HG02943 (cell line): ENCODE data around the gene A2M.

Experiments
- ATAC-seq: cut with Tn5 transposase; IDR thresholded peaks from one replicate; pipeline ENCODE4 v1.9.1; 2021; ENCODE audit warnings: mild to moderate bottlenecking, low read depth, moderate library complexity; ENCODE audit not compliant: unreplicated experiment

A2M gene

DNA sequence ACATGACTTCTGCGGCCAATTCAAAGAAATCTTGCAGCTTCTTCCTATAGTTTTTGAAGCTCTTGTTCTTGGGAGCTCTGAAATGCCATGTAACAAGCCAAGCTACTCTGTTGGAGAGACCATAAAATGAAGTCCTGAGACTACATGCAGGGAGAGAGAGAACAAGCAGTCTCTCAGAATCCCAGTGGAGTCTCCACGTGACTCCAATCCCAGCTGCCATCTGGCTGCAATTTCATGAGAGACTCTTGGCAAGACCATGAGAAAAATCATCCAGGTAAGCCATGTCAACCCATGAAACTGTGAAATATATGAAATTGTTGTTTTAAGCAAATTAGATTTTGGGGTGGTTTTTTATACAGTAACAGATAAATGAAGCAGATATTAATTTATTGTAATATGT is 72.0 kb downstream of the A2M start:
- ATAC-seq: no peak

DNA sequence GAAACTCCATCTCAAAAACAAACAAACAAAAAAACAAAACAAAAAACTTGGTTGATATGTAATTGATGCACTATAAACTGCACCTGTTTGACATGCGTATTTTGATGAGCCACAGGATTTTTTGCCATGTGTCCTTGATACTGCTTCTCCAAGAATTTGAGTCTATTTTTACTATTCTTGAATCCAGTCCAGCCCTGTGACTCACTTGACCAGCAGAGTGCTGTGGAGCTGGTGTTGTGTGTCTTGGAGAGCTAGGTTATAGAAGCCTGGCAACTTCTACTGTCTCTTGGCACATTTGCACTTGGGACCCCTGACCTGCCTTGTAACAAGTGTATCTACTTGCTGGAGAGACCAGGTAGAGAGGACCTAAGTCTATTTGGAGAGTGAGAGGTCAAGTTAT is 74.4 kb downstream of the A2M start:
- no peak for ATAC-seq

DNA sequence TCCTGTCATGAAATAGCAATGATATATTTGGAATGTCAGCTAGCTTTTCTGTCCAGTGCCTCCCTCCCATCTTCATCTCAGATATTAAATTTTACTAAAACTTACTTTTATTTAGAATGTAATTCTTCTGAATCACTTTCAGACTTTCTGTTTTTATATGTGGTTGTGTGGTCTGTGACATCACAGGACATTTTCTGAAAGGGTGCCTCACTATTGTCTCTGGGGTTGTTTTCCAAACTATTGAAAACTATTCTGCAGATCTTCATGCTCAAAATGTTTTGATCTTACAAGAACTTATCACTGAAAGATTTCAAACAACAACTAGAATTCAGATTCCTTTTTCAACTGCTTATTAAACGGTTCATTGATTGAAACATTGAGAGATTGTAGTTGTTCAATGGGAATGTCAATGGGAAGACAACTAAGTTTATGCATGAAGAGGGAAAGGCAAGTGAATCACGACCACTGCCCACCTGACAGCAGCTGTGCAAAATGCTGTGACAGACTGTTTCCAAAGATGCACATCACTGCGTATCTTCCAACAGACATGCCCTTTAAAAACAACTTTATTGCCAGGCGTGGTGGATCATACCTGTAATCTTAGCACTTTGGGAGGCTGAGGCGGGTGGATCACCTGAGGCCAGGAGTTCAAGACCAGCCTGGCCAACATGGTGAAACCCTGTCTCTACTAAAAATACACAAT is 75.1 kb downstream of the A2M start:
- no peak for ATAC-seq

DNA sequence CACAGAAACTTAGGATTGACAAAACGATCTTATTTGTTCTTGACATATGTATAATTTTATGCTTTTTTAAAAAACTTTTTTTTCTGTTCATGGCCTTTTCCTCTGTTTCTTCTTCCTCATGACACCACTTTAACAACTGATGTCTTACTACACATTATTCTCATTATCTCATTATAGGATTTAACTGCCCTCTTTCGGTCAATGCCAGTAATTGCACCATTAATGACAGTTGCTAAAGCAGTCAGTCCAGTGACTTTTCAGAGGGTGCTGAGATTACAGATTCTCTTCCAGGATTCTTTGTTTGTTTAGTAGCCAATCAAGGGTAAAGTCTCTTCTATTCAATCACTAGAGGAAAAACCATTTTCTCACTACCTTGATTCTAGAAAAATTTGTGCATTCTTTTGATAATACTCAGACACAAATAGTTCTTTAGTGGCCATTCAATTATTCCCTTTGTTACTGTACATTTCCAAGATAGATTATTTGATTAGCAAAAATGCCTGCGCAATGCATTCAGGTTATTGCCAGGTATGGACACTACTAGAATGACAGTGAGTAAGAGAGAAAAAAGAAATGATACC is 76.2 kb downstream of the A2M start:
- ATAC-seq: no peak

DNA sequence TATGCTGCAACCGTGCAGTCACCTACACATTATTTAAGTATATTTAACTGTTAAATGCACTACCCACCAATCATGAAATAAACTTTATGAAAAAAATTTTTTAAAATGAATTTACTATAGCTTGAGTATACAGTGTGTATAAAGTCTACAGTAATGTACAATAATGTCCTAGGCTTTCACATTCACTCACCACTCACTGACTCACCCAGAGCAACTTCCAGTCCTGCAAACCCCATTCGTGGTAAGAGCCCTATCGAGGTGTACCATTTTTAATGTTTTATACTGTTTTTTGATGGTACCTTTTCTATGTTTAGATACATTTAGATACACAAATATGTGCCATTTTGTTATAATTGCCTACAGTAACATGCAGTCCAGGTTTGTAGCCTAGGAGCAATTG is 78.3 kb downstream of the A2M start:
- no peak for ATAC-seq

DNA sequence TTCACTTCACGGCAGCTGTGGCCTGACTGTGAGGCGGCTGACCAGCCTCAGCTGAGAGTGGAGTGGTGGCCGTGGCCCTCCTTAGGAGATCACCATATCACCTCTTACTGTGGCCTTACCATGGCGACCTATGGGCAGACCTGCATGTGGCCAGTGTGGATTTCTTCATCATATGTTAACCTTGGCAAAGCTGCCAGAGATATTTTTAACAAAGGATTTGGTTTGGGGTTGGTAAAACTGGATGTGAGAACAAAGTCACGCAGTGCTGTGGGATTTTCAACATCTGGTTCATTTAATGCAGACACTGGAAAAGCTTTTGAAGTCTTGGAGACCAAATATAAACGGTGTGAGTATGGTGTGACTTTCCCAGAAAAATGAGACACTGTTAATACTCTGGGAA is 79.5 kb downstream of the A2M start:
- ATAC-seq: no peak

DNA sequence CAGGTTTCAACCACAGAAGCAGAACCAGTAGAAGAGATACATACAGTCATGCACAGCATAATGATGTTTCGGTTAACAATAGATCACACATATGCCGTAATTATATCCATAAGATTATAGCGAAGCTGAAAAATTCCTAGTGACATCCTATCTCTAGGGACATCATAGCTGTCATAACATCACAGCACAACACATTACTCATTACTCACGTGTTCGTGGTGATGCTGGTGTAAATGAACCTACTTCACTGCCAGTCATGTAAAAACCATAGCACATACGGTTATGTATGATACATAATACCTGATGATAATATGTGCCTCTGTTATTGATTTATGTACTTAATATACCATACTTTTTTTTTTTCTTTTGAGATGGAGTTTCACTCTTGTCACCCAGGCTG is 81.6 kb downstream of the A2M start:
- ATAC-seq: no peak

DNA sequence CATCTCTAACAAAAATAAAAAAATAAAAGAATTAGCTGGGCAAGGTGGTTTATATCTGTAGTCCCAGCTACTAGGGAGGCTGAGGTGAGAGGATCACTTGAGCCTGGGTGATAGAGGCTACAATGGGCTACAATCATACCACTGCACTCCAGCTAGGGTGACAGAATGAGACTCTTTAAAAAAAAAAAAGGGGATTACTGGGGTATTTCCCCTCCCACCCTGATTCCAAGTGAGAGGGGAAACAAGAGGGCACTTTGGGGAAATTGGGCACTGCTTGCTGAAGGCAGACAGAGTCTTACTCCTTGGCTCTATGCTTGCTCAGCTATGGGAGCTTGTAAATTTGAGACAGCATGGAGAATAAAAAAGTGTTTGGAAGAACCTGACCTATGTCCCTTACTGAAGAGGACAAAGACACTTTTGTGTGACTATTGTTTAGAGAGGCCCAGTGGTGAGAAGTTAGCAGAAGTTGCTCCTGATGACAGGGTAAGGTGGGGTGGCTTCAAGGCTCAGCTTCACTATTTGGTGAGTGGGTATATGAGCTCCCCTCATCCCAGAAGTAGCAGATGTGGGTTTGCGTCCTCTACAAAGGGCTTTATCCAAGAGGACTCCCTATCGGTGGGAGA is 82.3 kb downstream of the A2M start:
- no peak for ATAC-seq

DNA sequence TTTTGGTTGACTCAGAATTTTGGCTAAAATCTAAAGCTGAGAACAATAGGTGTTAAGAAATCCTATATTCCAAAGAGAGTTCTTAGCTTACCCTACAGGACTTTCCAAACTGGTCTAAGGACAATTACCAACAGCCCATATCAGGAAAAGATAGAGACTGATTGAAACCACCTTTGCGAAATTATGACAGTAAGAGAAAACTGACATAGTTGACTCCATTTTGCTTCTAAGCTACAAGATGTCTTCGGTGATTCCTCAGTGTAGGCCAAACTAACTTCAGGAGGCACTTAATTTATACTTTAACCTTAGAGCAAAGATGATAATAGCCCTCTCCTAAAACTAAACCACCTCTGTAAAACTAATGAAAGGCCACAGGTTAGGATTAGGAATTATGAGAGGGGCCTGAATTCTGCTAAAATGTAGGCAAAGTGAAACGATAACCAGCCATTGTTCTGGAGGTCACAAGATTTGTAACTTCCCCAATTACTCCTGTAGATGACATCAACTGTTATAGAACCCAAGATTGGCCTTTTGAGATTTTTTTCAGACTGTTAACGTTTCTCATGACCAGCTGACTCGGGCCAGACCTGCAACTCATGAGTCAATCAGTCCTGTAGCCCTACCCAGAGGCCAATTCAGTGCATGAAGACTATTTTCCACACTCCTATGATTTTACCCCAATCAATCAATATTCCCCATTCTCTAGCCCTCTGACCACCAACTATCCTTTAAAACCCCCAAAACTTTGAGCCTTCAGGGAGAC is 83.3 kb downstream of the A2M start:
- no peak for ATAC-seq

DNA sequence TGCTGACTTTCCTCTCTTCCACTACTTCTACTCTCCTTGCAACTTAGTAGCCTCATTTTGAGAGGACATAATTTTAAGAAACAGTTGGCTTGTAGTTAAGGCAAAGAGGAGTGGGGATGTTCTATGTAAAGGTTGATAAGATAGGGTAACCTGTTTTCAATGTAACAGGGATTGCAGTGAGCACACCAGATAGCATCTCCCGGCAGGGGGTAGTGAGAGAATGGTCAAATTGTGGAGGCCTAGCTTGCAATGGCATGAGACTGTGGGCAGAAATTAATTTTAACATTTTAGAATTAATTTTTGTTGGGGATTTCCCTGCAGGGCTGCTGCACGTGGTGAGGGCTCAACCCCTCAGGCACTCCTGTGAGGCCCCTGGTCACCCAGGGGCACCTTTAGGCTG is 84.9 kb downstream of the A2M start:
- ATAC-seq: no peak

DNA sequence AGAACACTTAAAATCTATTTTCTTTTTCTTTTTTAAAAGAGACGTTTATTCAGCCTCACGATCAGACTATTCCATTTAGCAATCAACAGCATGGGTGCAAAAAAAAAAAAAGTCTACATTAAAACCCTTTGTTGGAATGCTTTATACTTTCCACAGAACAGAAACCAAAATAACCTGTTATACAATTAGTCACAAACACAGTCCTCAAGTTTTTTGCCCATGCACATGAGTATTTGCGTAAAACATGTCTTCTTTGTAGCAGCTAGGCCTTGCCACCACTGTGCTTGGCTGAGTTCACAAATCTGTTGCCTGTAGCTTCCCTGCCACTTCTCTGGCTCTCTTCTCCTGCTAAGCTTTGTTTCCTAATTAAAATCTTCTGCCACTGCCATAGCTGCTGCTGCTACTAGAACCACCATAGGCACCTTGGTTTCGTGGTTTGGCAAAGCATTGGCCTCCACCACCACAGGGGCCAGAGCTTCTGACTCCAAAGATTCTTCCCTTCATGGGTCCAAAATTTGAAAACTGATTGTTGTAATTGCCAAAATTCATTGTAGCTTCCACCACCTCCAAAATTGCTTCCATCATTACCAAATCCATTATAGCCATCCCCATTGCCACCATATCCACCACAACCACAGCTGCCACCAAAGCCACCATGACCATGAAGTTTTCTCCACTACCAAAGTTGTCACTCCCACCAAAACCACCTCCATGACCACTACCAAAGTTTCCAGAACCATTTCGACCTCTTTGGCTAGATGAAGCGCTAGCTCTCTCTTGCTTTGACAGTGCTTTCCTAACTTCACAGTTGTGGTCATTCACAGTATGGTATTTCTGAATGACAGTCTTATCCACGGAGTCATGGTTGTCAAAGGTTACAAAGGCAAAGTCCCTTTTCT is 88.3 kb downstream of the A2M start:
- no peak for ATAC-seq

DNA sequence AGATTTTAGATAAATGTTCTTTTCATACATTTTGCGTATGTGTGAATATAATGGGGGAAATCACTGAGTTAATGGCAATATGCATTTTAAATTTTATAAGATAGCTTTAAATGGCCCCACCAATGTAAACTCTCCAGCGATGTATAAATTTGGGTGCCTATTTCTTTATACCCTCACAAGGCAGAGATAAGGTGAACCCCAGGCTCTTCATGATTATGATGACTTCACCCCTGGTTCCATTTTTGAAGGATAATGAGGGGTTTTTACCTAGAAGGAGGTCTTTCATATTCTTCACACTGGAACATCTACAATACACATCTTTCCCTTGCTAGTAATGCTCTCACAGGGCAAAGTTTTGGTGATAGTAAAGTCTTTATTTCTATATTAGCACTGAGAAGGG is 91.2 kb downstream of the A2M start:
- ATAC-seq: no peak

DNA sequence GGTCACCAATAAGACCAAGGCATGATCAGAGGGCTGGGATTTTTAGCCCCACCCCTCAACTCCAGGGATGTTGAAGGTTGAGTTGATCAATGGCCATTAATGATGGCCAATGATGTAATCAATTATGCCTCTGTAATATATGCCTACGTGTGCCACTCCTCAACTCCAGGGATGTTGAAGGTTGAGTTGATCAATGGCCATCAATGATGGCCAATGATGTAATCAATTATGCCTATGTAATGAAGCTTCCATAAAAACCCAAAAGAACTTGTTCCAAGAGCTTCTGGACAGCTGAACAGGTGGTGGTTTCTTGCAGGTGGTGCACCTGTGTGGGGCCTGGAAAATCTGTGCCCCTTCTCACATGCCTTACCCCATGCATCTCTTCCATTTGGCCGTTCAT is 93.1 kb downstream of the A2M start:
- ATAC-seq: no peak
